Rectal smooth muscle tissue (tissue), 1 donor: ENCODE measurements around the gene TTF2.

ENCODE experiments used
- H3K27ac ChIP-seq: one replicate; pipeline ENCODE4 v1.7.0; 2013; ENCODE audit warnings: low read depth, low read length, inconsistent platforms
- H3K27me3 ChIP-seq: one replicate; pipeline ENCODE4 v1.7.0; 2013; ENCODE audit warnings: low read length; ENCODE audit not compliant: control insufficient read depth, insufficient read depth
- H3K36me3 ChIP-seq: one replicate; pipeline ENCODE4 v1.7.0; 2013; ENCODE audit warnings: low read length; ENCODE audit not compliant: control insufficient read depth, insufficient read depth
- H3K4me1 ChIP-seq: one replicate; pipeline ENCODE4 v1.7.0; 2013; ENCODE audit warnings: low read length; ENCODE audit not compliant: control insufficient read depth, insufficient read depth
- H3K4me3 ChIP-seq: one replicate; pipeline ENCODE4 v1.7.0; 2013; ENCODE audit warnings: low read length
- H3K9ac ChIP-seq: one replicate; pipeline ENCODE4 v1.7.0; 2013; ENCODE audit warnings: low read length

TTF2 gene

DNA sequence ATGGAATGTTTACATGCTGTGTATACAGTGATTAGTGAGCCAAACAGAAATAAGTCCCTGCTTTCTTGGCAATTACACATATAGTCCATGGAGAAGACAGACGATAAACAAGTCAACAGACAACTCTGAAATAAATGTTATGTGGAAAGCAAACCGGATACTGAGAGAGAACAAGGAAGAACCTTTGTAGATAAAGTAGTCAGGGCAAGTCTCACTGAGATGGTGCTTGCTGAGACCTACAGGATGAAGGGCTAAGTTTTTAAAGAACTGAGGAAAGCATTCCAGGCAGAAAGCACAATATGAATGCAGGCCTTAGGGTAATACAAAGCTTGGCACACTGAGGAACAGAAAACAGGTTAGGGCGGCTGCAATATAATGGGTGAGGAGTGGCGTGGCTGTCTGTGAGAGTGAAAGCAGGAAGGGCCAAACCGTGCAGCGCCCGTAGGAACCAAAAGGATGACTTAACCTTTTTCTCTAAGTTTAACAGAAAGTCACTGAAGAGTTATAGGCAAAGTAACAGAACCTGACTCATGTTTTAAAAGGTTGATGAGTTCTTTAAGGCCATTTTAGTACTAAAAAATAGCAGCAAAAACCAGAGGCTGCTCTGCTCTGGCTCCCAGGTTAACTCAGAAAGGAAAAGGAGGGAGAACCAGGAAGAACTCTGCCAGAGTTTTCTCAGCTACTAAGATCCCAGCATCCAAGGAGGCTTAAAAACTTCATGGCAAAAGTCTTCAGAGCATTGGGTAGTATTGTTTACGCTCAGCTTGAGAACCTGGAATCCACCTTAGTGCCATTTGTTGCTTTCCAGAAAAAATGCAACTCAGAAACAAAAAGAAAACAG, 8.7 kb upstream of the TTF2 start:
- peak overlapping the region; percentile 2 for H3K27ac ChIP-seq
- no peaks in the 10 kb centered on the region for H3K36me3 ChIP-seq
- peak overlapping the region; percentile 22 for H3K4me3 ChIP-seq
- H3K4me1 ChIP-seq, result no peaks in the 10 kb centered on the region
- H3K27me3 ChIP-seq, result no peaks in the 10 kb centered on the region
- peak overlapping the region; percentile 22 for H3K9ac ChIP-seq

DNA sequence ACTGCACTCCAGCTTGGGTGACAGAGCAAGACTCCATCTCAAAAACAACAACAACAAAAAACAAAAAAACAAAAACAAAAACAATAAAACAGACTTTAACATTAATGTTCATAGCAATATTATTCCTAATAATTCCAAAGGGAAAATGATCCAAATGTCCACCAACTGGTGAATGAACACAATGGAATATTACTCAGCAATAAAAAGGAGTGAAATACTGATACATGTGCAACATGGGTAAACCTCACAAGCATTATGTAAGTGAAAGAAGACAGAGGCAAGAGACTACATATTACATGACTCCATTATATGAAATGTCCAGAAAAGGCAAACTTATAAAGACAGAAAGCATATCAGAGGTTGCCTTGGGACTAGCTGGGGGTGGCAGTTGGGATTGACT, 6.1 kb upstream of the TTF2 start:
- H3K4me1 ChIP-seq, result no peaks in the 10 kb centered on the region
- H3K27ac ChIP-seq, result no peak overlapping the region
- no peaks in the 10 kb centered on the region for H3K27me3 ChIP-seq
- H3K9ac ChIP-seq, result no peak overlapping the region
- no peak overlapping the region for H3K4me3 ChIP-seq
- no peaks in the 10 kb centered on the region for H3K36me3 ChIP-seq

DNA sequence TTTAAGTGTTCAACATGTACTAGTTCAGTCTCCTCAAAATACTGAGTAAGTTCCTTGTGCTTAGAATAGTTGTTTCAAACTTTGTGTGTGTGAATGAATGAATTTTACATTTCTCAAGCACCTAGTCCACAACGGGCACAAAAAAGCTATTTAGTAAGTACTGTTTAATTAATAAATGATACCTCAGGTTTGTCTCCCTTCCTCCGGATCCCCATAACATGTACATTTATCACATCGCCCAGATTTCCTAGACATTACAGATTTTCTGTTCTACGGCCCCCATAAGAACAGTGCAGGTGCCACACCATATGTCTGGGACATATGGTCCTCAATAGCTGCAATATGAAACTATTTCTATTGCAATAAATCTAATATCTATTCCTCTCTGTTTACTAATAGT, 1.3 kb upstream of the TTF2 start:
- no peak overlapping the region for H3K4me3 ChIP-seq
- H3K4me1 ChIP-seq, result peaks cover 4% of the 10 kb centered on the region
- H3K9ac ChIP-seq, result no peak overlapping the region
- no peaks in the 10 kb centered on the region for H3K27me3 ChIP-seq
- no peak overlapping the region for H3K27ac ChIP-seq
- H3K36me3 ChIP-seq, result no peaks in the 10 kb centered on the region

GRCh38 chr1:117059334-117059677, 820 bp upstream of the TTF2 start:
- H3K27ac ChIP-seq, result peak overlapping the region; percentile 32
- H3K36me3 ChIP-seq, result no peaks in the 10 kb centered on the region
- peaks cover 4% of the 10 kb centered on the region for H3K4me1 ChIP-seq
- peak overlapping the region; percentile 95 for H3K4me3 ChIP-seq
- H3K9ac ChIP-seq, result peak overlapping the region; percentile 62
- H3K27me3 ChIP-seq, result no peaks in the 10 kb centered on the region

- H3K27ac ChIP-seq, result peak overlapping the region; percentile 55
- H3K4me3 ChIP-seq, result peak overlapping the region; percentile 95
- H3K4me1 ChIP-seq, result peaks cover 4% of the 10 kb centered on the region
- H3K9ac ChIP-seq, result peak overlapping the region; percentile 77
- no peaks in the 10 kb centered on the region for H3K36me3 ChIP-seq
- no peaks in the 10 kb centered on the region for H3K27me3 ChIP-seq
Observed at GRCh38 chr1:117060441-117061317, 553 bp downstream of the TTF2 start.

GRCh38 chr1:117061986-117062415, 1.9 kb downstream of the TTF2 start:
- Histone ChIP-seq H3K4me1 (peaks cover 4% of the 10 kb centered on the region), H3K4me3 (no peak overlapping the region), H3K36me3 (no peaks in the 10 kb centered on the region), H3K27me3 (no peaks in the 10 kb centered on the region), H3K9ac (no peak overlapping the region), H3K27ac (no peak overlapping the region)

GRCh38 chr1:117066367-117066766, 6.2 kb downstream of the TTF2 start:
- Histone ChIP-seq H3K36me3 (no peaks in the 10 kb centered on the region), H3K4me3 (no peak overlapping the region), H3K9ac (no peak overlapping the region), H3K27ac (no peak overlapping the region), H3K4me1 (no peaks in the 10 kb centered on the region), H3K27me3 (no peaks in the 10 kb centered on the region)

GRCh38 chr1:117067533-117068370, 7.6 kb downstream of the TTF2 start:
- Histone ChIP-seq H3K36me3 (no peaks in the 10 kb centered on the region), H3K27me3 (no peaks in the 10 kb centered on the region), H3K4me1 (no peaks in the 10 kb centered on the region), H3K4me3 (no peak overlapping the region), H3K9ac (no peak overlapping the region), H3K27ac (no peak overlapping the region)

GRCh38 chr1:117068580-117068979, 8.5 kb downstream of the TTF2 start:
- Histone ChIP-seq H3K27me3 (no peaks in the 10 kb centered on the region), H3K27ac (no peak overlapping the region), H3K36me3 (no peaks in the 10 kb centered on the region), H3K4me3 (no peak overlapping the region), H3K9ac (no peak overlapping the region), H3K4me1 (no peaks in the 10 kb centered on the region)

GRCh38 chr1:117069220-117069844, 9.2 kb downstream of the TTF2 start:
- no peaks in the 10 kb centered on the region for H3K27me3 ChIP-seq
- no peaks in the 10 kb centered on the region for H3K4me1 ChIP-seq
- no peak overlapping the region for H3K27ac ChIP-seq
- no peaks in the 10 kb centered on the region for H3K36me3 ChIP-seq
- H3K4me3 ChIP-seq, result no peak overlapping the region
- no peak overlapping the region for H3K9ac ChIP-seq

DNA sequence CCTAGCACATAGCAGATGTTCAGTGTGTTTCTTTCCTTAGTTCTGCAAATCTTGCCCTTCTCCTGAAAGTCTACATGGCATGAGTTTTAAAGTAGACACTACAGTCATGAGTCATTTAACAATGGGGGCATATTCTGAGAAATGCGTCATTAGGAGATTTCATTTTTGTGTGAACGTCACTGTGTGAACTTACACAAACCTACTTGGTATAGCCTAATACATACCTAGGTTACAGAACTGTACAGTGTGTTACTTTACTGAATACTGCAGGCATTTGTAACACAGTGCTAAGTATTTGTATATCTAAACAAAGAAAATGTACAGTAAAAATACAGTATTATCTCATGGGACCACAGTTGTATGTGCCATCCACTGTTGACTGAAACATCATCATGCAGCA, 10.0 kb downstream of the TTF2 start:
- Histone ChIP-seq H3K27ac (no peak overlapping the region), H3K36me3 (peaks cover 2% of the 10 kb centered on the region), H3K4me3 (no peak overlapping the region), H3K27me3 (no peaks in the 10 kb centered on the region), H3K4me1 (no peaks in the 10 kb centered on the region), H3K9ac (no peak overlapping the region)

GRCh38 chr1:117076648-117077047, 16.5 kb downstream of the TTF2 start:
- Histone ChIP-seq H3K27ac (no peak overlapping the region), H3K4me3 (no peak overlapping the region), H3K27me3 (no peaks in the 10 kb centered on the region), H3K36me3 (peaks cover 11% of the 10 kb centered on the region), H3K4me1 (no peaks in the 10 kb centered on the region), H3K9ac (no peak overlapping the region)
